22Rv1 (cell line): ENCODE results near the gene TOP3B.
"Not testable (repeated sequence)": the region's sequence is repeated elsewhere in the genome, so short reads cannot be mapped to it uniquely, and the experiment has no call there.

Experiments
- H3K27ac ChIP-seq: fragments of 450-650 bp; 2 replicates; pipeline ENCODE4 v1.5.1; 2017
- ZFX ChIP-seq: fragments of 450-650 bp; IDR thresholded peaks from 2 replicates; pipeline ENCODE4 v1.6.1; 2017; ENCODE audit warnings: antibody characterized with exemption, borderline replicate concordance
- TF ChIP-seq, protein P1 (sequence below): fragments of 450-650 bp; IDR thresholded peaks from 2 replicates; pipeline ENCODE4 v1.5.1; 2017; ENCODE audit warnings: mild to moderate bottlenecking

The TOP3B gene

GRCh38 chr22:21915624-21916308, 66.8 kb downstream of the TOP3B start:
- no peak overlapping the region for H3K27ac ChIP-seq
- no peak for TF ChIP-seq ZFX
- TF ChIP-seq, protein P1, sequence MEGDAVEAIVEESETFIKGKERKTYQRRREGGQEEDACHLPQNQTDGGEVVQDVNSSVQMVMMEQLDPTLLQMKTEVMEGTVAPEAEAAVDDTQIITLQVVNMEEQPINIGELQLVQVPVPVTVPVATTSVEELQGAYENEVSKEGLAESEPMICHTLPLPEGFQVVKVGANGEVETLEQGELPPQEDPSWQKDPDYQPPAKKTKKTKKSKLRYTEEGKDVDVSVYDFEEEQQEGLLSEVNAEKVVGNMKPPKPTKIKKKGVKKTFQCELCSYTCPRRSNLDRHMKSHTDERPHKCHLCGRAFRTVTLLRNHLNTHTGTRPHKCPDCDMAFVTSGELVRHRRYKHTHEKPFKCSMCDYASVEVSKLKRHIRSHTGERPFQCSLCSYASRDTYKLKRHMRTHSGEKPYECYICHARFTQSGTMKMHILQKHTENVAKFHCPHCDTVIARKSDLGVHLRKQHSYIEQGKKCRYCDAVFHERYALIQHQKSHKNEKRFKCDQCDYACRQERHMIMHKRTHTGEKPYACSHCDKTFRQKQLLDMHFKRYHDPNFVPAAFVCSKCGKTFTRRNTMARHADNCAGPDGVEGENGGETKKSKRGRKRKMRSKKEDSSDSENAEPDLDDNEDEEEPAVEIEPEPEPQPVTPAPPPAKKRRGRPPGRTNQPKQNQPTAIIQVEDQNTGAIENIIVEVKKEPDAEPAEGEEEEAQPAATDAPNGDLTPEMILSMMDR: no peak

DNA sequence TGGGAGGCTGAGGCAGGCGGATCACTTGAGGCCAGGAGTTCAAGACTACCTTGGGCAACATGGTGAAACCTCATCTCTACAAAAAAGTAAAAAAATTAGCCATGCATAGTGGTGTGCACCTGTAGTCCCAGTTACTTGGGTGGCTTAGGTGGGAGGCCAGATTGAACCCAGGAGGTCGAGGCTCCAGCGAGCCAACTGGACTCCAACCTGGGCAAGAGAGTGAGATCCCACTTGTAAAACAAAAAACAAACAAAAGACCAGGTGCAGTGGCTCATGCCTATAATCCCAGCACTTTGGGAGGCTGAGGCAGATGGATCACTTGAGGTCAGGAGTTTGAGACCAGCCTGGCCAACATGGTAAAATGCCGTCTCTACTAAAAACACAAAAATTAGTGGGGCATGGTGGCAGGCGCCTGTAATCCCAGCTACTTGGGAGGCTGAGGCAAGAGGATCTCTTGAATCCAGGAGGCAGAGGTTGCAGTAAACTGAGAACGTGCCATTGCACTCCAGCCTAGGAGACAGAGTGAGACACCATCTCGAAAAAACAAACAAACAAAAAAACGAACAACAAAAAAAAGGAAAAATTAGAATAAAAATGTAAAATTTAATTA, 68.4 kb downstream of the TOP3B start:
- not testable (repeated sequence) for H3K27ac ChIP-seq

- H3K27ac ChIP-seq: not testable (repeated sequence)
These were observed 72.2 kb downstream of the TOP3B start for GRCh38 chr22:21910367-21910766.

GRCh38 chr22:21909871-21910270, 72.7 kb downstream of the TOP3B start:
- TF ChIP-seq, protein P1: no peak
- TF ChIP-seq ZFX: no peak
- H3K27ac ChIP-seq: no peak overlapping the region

GRCh38 chr22:21907638-21908522, 74.7 kb downstream of the TOP3B start:
- no peak overlapping the region for H3K27ac ChIP-seq
- TF ChIP-seq ZFX: no peak
- TF ChIP-seq, protein P1: no peak
